Activated CD4-positive, alpha-beta T cell treated with anti-CD3 and anti-CD28 coated beads, Interleukin-2, Interleukin-6, amounts not matched to agents 100 ng/mL and 50 ng/mL, durations not matched to agents 16 hours and 8 hours (primary cell): ENCODE results near the gene NACAD.

Source experiments
- DNase-seq: peaks from one replicate; pipeline ENCODE4 v3.0.0-alpha.2; 2020

Gene NACAD

GRCh38 chr7:45073786-45074527 is 14.8 kb downstream of the NACAD start:
- DNase-seq, result no peak

- DNase-seq, result no peak
Observed at GRCh38 chr7:45073031-45073785, 15.6 kb downstream of the NACAD start.

GRCh38 chr7:45072131-45073030 is 16.4 kb downstream of the NACAD start:
- no peak for DNase-seq

- DNase-seq, result no peak
Observed at GRCh38 chr7:45071528-45071927, 17.2 kb downstream of the NACAD start.

GRCh38 chr7:45070254-45070642 is 18.5 kb downstream of the NACAD start:
- DNase-seq, result no peak

GRCh38 chr7:45069444-45070253 is 19.1 kb downstream of the NACAD start:
- no peak for DNase-seq

GRCh38 chr7:45068236-45069023 is 20.3 kb downstream of the NACAD start:
- DNase-seq, result no peak

GRCh38 chr7:45067582-45067981 is 21.2 kb downstream of the NACAD start:
- DNase-seq, result no peak

GRCh38 chr7:45066409-45066808 is 22.4 kb downstream of the NACAD start:
- no peak for DNase-seq

GRCh38 chr7:45065031-45065995 is 23.5 kb downstream of the NACAD start:
- no peak for DNase-seq

- DNase-seq, result no peak
Observed at GRCh38 chr7:45064047-45064725, 24.6 kb downstream of the NACAD start.

GRCh38 chr7:45061806-45062425 is 26.9 kb downstream of the NACAD start:
- DNase-seq, result no peak

GRCh38 chr7:45061352-45061751 is 27.4 kb downstream of the NACAD start:
- DNase-seq, result no peak

- DNase-seq, result no peak
Observed at GRCh38 chr7:45060295-45060694, 28.5 kb downstream of the NACAD start.

- DNase-seq, result no peak
Observed at GRCh38 chr7:45057878-45058277, 30.9 kb downstream of the NACAD start.

GRCh38 chr7:45055594-45056219 is 33.1 kb downstream of the NACAD start:
- DNase-seq, result no peak

GRCh38 chr7:45055016-45055415 is 33.8 kb downstream of the NACAD start:
- DNase-seq, result no peak

- DNase-seq, result no peak
Observed at GRCh38 chr7:45054442-45054841, 34.3 kb downstream of the NACAD start.

- no peak for DNase-seq
Observed at GRCh38 chr7:45053941-45054340, 34.8 kb downstream of the NACAD start.
